Keratinocyte (primary cell): ENCODE measurements around the gene CENPT.

ENCODE experiments used
- EZH2 ChIP-seq: IDR thresholded peaks from one replicate; pipeline ENCODE4 v1.6.1; 2012; ENCODE audit warnings: inconsistent platforms, mild to moderate bottlenecking, low read length, moderate library complexity
- TF ChIP-seq, protein P1 (sequence below), 3 experiments: IDR thresholded peaks in 1 of 3; conservative IDR thresholded peaks in 1 of 3; optimal IDR thresholded peaks in 1 of 3; 2 replicates in 2 of 3; 3 replicates in 1 of 3; pipeline versions ENCODE3 to v1.5.1; 2011; ENCODE audit warnings: low read length in 3 of 3, mild to moderate bottlenecking in 3 of 3, moderate library complexity in 2 of 3, control low read depth in 1 of 3, inconsistent platforms in 1 of 3; ENCODE audit not compliant: insufficient read depth in 2 of 3; ENCODE audit errors: extremely low read depth in 1 of 3

DNA sequence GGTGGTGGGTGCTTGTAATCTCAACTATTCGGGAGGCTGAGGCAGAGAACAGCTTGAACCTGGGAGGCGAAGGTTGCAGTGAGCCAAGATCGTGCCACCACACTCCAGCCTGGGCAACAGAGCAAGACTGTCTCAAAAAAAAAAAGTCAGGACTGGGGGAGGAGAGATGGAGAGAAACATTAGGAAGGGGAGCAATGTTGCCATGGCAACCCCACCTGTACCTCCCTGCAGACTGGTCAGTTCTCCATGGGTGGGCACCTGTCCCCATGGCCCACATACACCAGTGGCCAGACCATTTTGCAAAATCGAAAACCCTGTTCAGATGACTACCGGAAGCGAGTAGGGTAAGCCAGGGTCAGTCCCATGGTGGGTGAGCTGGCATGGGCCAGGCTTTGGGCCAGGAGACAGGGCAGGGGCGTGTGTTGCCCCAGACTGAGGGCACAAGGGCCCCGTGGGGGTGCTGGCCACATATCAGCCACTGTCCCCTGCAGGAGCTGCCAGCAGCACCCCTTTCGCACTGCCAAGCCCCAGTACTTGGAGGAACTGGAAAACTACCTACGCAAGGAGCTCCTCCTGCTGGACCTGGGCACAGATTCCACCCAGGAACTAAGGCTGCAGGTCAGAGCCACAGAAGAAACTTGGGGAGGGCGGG is 26.8 kb downstream of the CENPT start:
- TF ChIP-seq, protein P1, sequence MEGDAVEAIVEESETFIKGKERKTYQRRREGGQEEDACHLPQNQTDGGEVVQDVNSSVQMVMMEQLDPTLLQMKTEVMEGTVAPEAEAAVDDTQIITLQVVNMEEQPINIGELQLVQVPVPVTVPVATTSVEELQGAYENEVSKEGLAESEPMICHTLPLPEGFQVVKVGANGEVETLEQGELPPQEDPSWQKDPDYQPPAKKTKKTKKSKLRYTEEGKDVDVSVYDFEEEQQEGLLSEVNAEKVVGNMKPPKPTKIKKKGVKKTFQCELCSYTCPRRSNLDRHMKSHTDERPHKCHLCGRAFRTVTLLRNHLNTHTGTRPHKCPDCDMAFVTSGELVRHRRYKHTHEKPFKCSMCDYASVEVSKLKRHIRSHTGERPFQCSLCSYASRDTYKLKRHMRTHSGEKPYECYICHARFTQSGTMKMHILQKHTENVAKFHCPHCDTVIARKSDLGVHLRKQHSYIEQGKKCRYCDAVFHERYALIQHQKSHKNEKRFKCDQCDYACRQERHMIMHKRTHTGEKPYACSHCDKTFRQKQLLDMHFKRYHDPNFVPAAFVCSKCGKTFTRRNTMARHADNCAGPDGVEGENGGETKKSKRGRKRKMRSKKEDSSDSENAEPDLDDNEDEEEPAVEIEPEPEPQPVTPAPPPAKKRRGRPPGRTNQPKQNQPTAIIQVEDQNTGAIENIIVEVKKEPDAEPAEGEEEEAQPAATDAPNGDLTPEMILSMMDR (optimal IDR thresholded peaks at IDR 0.05 in 1 of 3, IDR thresholded peaks at IDR 0.05 in 1 of 3, conservative IDR thresholded peaks at IDR 0.05 in 1 of 3; ENCODE audit: extremely low read depth in 1 of 3, insufficient read depth in 2 of 3, low read length in 3 of 3) = no peak
- TF ChIP-seq EZH2 = no peak
